Endothelial cell of umbilical vein (primary cell): Measurements from ENCODE around the gene MED14. TPM values are rescaled to one million over a fixed set of nuclear protein-coding genes. Genes with fewer than 3 reads are reported as not detected.

Experiments
- BruUV-seq: library from RNA; stranded (reverse); fragments of 400-500 nt; replicated peaks from 2 replicates; lab custom pipeline; 2021; lab: Mats Ljungman, UMichigan
- CTCF ChIA-PET: fragments of 300-600, 350-600 bp; sonication (Branson Sonifier 250); formaldehyde crosslinking; loops from one replicate; lab custom pipeline; 2021; ENCODE audit warnings: antibody characterized with exemption, inconsistent platforms; lab: Charles Lee
- POLR2A ChIA-PET: fragments of 300-600, 350-600 bp; sonication (Branson Sonifier 250); formaldehyde crosslinking; loops from one replicate; lab custom pipeline; 2021; ENCODE audit warnings: antibody characterized with exemption, inconsistent platforms; lab: Charles Lee
- DNase-seq: peaks from one replicate; pipeline ENCODE4 v3.0.0-alpha.2; 2011; ENCODE audit warnings: low read depth, low spot score
- FAIRE-seq: peaks from 2 replicates; lab custom pipeline; 2011; peaks lifted over from hg19 to GRCh38; lab: Jason Lieb, UNC
- H2AFZ ChIP-seq: 2 replicates; pipeline ENCODE4 v1.6.0; 2012; ENCODE audit warnings: low read depth, low read length, control low read depth, inconsistent platforms
- H3K27ac ChIP-seq: 2 replicates; pipeline ENCODE4 v1.5.1; 2011; ENCODE audit warnings: low read depth, mild to moderate bottlenecking, control low read depth, low read length, moderate library complexity; ENCODE audit not compliant: insufficient read depth
- H3K27me3 ChIP-seq, 2 experiments: 2 replicates each; pipeline versions ENCODE4 v1.6.0 to v1.6.1; 2011; ENCODE audit warnings: low read length in 2 of 2, mixed read lengths in 1 of 2; ENCODE audit not compliant: control insufficient read depth in 2 of 2, insufficient read depth in 2 of 2
- H3K36me3 ChIP-seq, 2 experiments: 2 replicates in 1 of 2; 3 replicates in 1 of 2; pipeline ENCODE4 v1.5.1; 2011; ENCODE audit warnings: low read length in 2 of 2, mild to moderate bottlenecking in 1 of 2, moderate library complexity in 1 of 2; ENCODE audit not compliant: control insufficient read depth in 2 of 2, insufficient read depth in 2 of 2; ENCODE audit errors: extremely low read depth in 1 of 2
- H3K4me1 ChIP-seq: 3 replicates; pipeline ENCODE4 v1.5.1; 2011; ENCODE audit warnings: mild to moderate bottlenecking, low read length; ENCODE audit not compliant: control insufficient read depth, insufficient read depth; ENCODE audit errors: extremely low read depth
- H3K4me2 ChIP-seq: 2 replicates; pipeline ENCODE4 v1.6.1; 2011; ENCODE audit warnings: low read length, control low read depth, mixed read lengths; ENCODE audit not compliant: insufficient read depth
- H3K4me3 ChIP-seq, 3 experiments: fragments of 200-600 bp in 1 of 3; sonication (generic), shearing (Covaris generic) in 1 of 3; replicated peaks in 1 of 3; 2 replicates each; pipeline ENCODE4 v1.5.1; 2011 to 2016; ENCODE audit warnings: control low read depth in 3 of 3, low read length in 3 of 3, mild to moderate bottlenecking in 2 of 3, inconsistent platforms in 1 of 3, low read depth in 1 of 3, moderate library complexity in 1 of 3; ENCODE audit not compliant: insufficient read depth in 1 of 3
- H3K79me2 ChIP-seq: 2 replicates; pipeline ENCODE4 v1.6.0; 2012; ENCODE audit warnings: low read length, inconsistent platforms; ENCODE audit not compliant: control insufficient read depth, insufficient read depth
- H3K9ac ChIP-seq: replicated peaks from 2 replicates; pipeline ENCODE3; 2011; ENCODE audit warnings: low read length, control low read depth; ENCODE audit not compliant: insufficient read depth; ENCODE audit errors: extremely low read depth
- H3K9me1 ChIP-seq: replicated peaks from 3 replicates; pipeline ENCODE4 v1.6.0; 2011; ENCODE audit warnings: mild to moderate bottlenecking, low read length; ENCODE audit not compliant: control insufficient read depth, insufficient read depth; ENCODE audit errors: extremely low read depth
- H3K9me3 ChIP-seq: replicated peaks from 2 replicates; pipeline ENCODE4 v1.5.1; 2012; ENCODE audit warnings: low read length, inconsistent platforms; ENCODE audit not compliant: control insufficient read depth, insufficient read depth
- H4K20me1 ChIP-seq: replicated peaks from 2 replicates; pipeline ENCODE3; 2011; ENCODE audit warnings: mild to moderate bottlenecking, low read length; ENCODE audit not compliant: control insufficient read depth, insufficient read depth; ENCODE audit errors: extremely low read depth
- CTCF ChIP-seq, 2 donors: IDR thresholded peaks; 1 replicate in 1 of 2; 2 replicates in 1 of 2; pipeline ENCODE4 v1.5.1; 2011; ENCODE audit warnings: low read length in 2 of 2, mild to moderate bottlenecking in 2 of 2, moderate library complexity in 2 of 2, control low read depth in 1 of 2, inconsistent platforms in 1 of 2, low read depth in 1 of 2; ENCODE audit not compliant: insufficient read depth in 1 of 2; ENCODE audit errors: extremely low read depth in 1 of 2
- EZH2 ChIP-seq: IDR thresholded peaks from 2 replicates; pipeline ENCODE4 v1.6.1; 2012; ENCODE audit warnings: borderline replicate concordance, low read depth, mild to moderate bottlenecking, moderate library complexity, low read length, inconsistent platforms; ENCODE audit not compliant: severe bottlenecking
- FOS ChIP-seq: IDR thresholded peaks from 2 replicates; pipeline ENCODE4 v1.6.1; 2011; ENCODE audit warnings: mild to moderate bottlenecking, low read length, moderate library complexity, borderline replicate concordance; ENCODE audit not compliant: insufficient read depth
- GATA2 ChIP-seq: IDR thresholded peaks from 2 replicates; pipeline ENCODE4 v1.7.0; 2011; ENCODE audit warnings: low read depth, mild to moderate bottlenecking, moderate library complexity, mixed read lengths, low read length; ENCODE audit not compliant: insufficient read length, insufficient read depth
- JUN ChIP-seq: IDR thresholded peaks from 2 replicates; pipeline ENCODE4 v1.6.1; 2011; ENCODE audit warnings: borderline replicate concordance, low read depth; ENCODE audit not compliant: insufficient read length, insufficient read depth
- MAX ChIP-seq: IDR thresholded peaks from 2 replicates; pipeline ENCODE4 v1.6.1; 2011; ENCODE audit not compliant: insufficient read depth, insufficient read length
- MYC ChIP-seq: IDR thresholded peaks from one replicate; pipeline ENCODE4 v1.6.1; 2011; ENCODE audit warnings: mild to moderate bottlenecking, low read depth, low read length
- POLR2A ChIP-seq: IDR thresholded peaks from 2 replicates; pipeline ENCODE4 v1.6.1; 2012; ENCODE audit warnings: low read depth, mild to moderate bottlenecking, control low read depth, low read length
- POLR2AphosphoS5 ChIP-seq: IDR thresholded peaks from 2 replicates; pipeline ENCODE4 v1.6.1; 2012; ENCODE audit warnings: low read depth, mild to moderate bottlenecking, control low read depth, low read length, moderate library complexity; ENCODE audit not compliant: insufficient read depth
- dilution Hi-C: fragments of 300-500 bp; cut with MboI; formaldehyde crosslinking; loops from one replicate; pipeline ENCODE4 v1.15.0; 2019; ENCODE audit warnings: low sequenced_read_pairs; ENCODE audit not compliant: extremely low pct_ligation_motif_present
- intact Hi-C: fragments of 100-400 bp; cut with micrococcal nuclease; formaldehyde crosslinking; loops from one replicate; pipeline ENCODE4 v1.10.0; 2022
- polyA plus RNA-seq, 4 experiments: library from polyadenylated mRNA; depleted of rRNA in 3 of 4; stranded (reverse) in 3 of 4; unstranded in 1 of 4; fragments of >200 nt; gene quantifications; 2 replicates each; pipeline versions ENCODE4 v1.2.1 to v1.2.3, GENCODE V29; 2011 to 2012; ENCODE audit warnings: missing spikeins in 1 of 4
- total RNA-seq: library from RNA; stranded (reverse); gene quantifications from 2 replicates; pipeline ENCODE4 v1.2.3, GENCODE V29; 2021

Gene MED14
- total and polyA plus RNA-seq, 2 donors (not counting 3 experiments of a cell fraction or from before 2014, with no cell fraction given): 25.6 to 55.8 TPM

GRCh38 chrX:40761762-40762161 is 26.4 kb upstream of the MED14 start:
- Histone ChIP-seq H2AFZ (no peak overlapping the region), H3K36me3 (no peaks in the 10 kb centered on the region), H3K27ac (no peak overlapping the region), H4K20me1 (no peaks in the 10 kb centered on the region), H3K9me1 (no peaks in the 10 kb centered on the region), H3K79me2 (no peaks in the 10 kb centered on the region), H3K4me3 (no peak overlapping the region), H3K9ac (no peak overlapping the region), H3K27me3 (no peaks in the 10 kb centered on the region), H3K4me2 (no peak overlapping the region), H3K9me3 (no peaks in the 10 kb centered on the region), H3K4me1 (no peaks in the 10 kb centered on the region)
- TF ChIP-seq MAX: no peak
- TF ChIP-seq EZH2: no peak
- TF ChIP-seq POLR2AphosphoS5: no peak
- TF ChIP-seq GATA2: no peak
- TF ChIP-seq MYC: no peak
- no peak for TF ChIP-seq POLR2A
- no peak for TF ChIP-seq CTCF (IDR thresholded peaks at IDR 0.05; ENCODE audit: extremely low read depth in 1 of 2, insufficient read depth in 1 of 2, low read depth in 1 of 2, low read length in 2 of 2)
- TF ChIP-seq JUN: no peak
- TF ChIP-seq FOS: no peak
- no TSS peak for BruUV-seq
- no peak for DNase-seq
- POLR2A ChIA-PET: no interaction called here
- CTCF ChIA-PET: no interaction called here
- intact Hi-C loops: no loop called here
- FAIRE-seq: no peak
- dilution Hi-C loops: no loop called here
